K562 (cell line): ENCODE measurements around the gene SELPLG. TPM values are rescaled to one million over a fixed set of nuclear protein-coding genes. Genes with fewer than 3 reads are reported as not detected.
A peak's percentile ranks its signal among the peaks of the same experiment; 100 is the strongest.

Experiments
- CBFA2T3 ChIP-seq: fragments of 450-650 bp; IDR thresholded peaks from 2 replicates; pipeline ENCODE4 v1.6.1; 2017
- CEBPG ChIP-seq, 3 experiments: fragments of 200-800 bp in 1 of 3; sonication (Bioruptor generic) in 1 of 3; sonication (generic) in 1 of 3; formaldehyde crosslinking in 1 of 3; IDR thresholded peaks in 2 of 3; conservative IDR thresholded peaks in 1 of 3; 2 replicates each; pipeline versions ENCODE4 v1.6.1 to v1.8.0; 2016 to 2022; ENCODE audit warnings: missing compliant biosample characterization in 2 of 3, missing genetic modification characterization in 2 of 3, mild to moderate bottlenecking in 1 of 3, missing genetic modification reagents in 1 of 3
- EHMT2 ChIP-seq: fragments of 450-650 bp; IDR thresholded peaks from 2 replicates; pipeline ENCODE4 v1.6.1; 2018; ENCODE audit warnings: antibody characterized with exemption
- FOXM1 ChIP-seq, 2 experiments: fragments of 450-650 bp in 1 of 2; sonication (generic) in 1 of 2; formaldehyde crosslinking in 1 of 2; IDR thresholded peaks; 2 replicates each; pipeline versions ENCODE4 v1.6.1 to v1.9.0; 2017 to 2022; ENCODE audit warnings: low read depth in 2 of 2, mild to moderate bottlenecking in 2 of 2, missing genetic modification reagents in 1 of 2, moderate library complexity in 1 of 2
- FOXO4 ChIP-seq: fragments of 450-650 bp; formaldehyde crosslinking; IDR thresholded peaks from 2 replicates; pipeline ENCODE4 v1.4.0; 2020; ENCODE audit warnings: mild to moderate bottlenecking, moderate library complexity
- ID3 ChIP-seq, 2 experiments: fragments of 250-450 bp in 1 of 2; fragments of 450-650 bp in 1 of 2; sonication (Bioruptor Pico) in 1 of 2; IDR thresholded peaks; 2 replicates each; pipeline versions ENCODE4 v1.6.1 to v1.8.0; 2016 to 2021; ENCODE audit warnings: mild to moderate bottlenecking in 2 of 2, moderate library complexity in 2 of 2, missing compliant biosample characterization in 1 of 2, missing genetic modification characterization in 1 of 2
- NCOR1 ChIP-seq: fragments of 450-650 bp; IDR thresholded peaks from 2 replicates; pipeline ENCODE4 v1.6.1; 2016; ENCODE audit warnings: mild to moderate bottlenecking, moderate library complexity
- NFE2 ChIP-seq: IDR thresholded peaks from 2 replicates; pipeline ENCODE4 v1.6.1; 2014; ENCODE audit warnings: antibody characterized with exemption, low read depth
- PHF21A ChIP-seq: fragments of 450-650 bp; IDR thresholded peaks from 2 replicates; pipeline ENCODE4 v1.6.1; 2017; ENCODE audit warnings: low read depth, borderline replicate concordance
- PREB ChIP-seq: sonication (generic); formaldehyde crosslinking; IDR thresholded peaks from 2 replicates; pipeline ENCODE4 v1.8.1; 2023; ENCODE audit warnings: mild to moderate bottlenecking, missing genetic modification reagents
- RAD21 ChIP-seq, 2 experiments: fragments of 250-450 bp in 1 of 2; fragments of 450-650 bp in 1 of 2; sonication (Bioruptor Pico) in 1 of 2; formaldehyde crosslinking in 1 of 2; IDR thresholded peaks in 1 of 2; conservative IDR thresholded peaks in 1 of 2; 2 replicates each; pipeline versions ENCODE4 v1.4.0 to v1.8.0; 2020 to 2022; ENCODE audit warnings: mild to moderate bottlenecking in 2 of 2, moderate library complexity in 1 of 2
- RERE ChIP-seq: sonication (generic); formaldehyde crosslinking; IDR thresholded peaks from 2 replicates; pipeline ENCODE4 v1.8.0; 2023; ENCODE audit warnings: missing genetic modification reagents, mild to moderate bottlenecking, borderline replicate concordance
- ZC3H4 ChIP-seq: sonication (generic); formaldehyde crosslinking; IDR thresholded peaks from 2 replicates; pipeline ENCODE4 v1.9.0; 2021; ENCODE audit warnings: missing genetic modification reagents, borderline replicate concordance
- ZNF140 ChIP-seq: fragments of 250-450 bp; sonication (Bioruptor Pico); IDR thresholded peaks from 2 replicates; pipeline ENCODE4 v1.8.0; 2021; ENCODE audit warnings: moderate library complexity, mild to moderate bottlenecking, inconsistent platforms
- ZNF583 ChIP-seq: fragments of 250-450 bp; sonication (Bioruptor Pico); IDR thresholded peaks from 2 replicates; pipeline ENCODE4 v1.4.0; 2020
- polyA plus RNA-seq, 8 experiments: library from polyadenylated mRNA; depleted of rRNA in 4 of 8; stranded (reverse) in 5 of 8; unstranded in 3 of 8; fragments of >200 nt; fragmentation: Nextera tagmentation in 2 of 8; fragmentation: Illumina TruSeq in 1 of 8; extraction: Ambion mirVana in 2 of 8; extraction: Trizol in 1 of 8; gene quantifications; 2 replicates each; pipeline versions ENCODE4 v1.2.1 to v1.2.3, GENCODE V29; 2011 to 2014; ENCODE audit warnings: inconsistent platforms in 1 of 8, missing spikeins in 1 of 8
- total RNA-seq, 7 experiments: library from RNA; depleted of rRNA in 6 of 7; stranded (reverse); fragments of >200 nt in 6 of 7; fragmentation: Illumina TruSeq in 2 of 7; extraction: Trizol in 2 of 7; gene quantifications; 2 replicates each; pipeline versions ENCODE4 v1.2.1 to v1.2.3, GENCODE V29; 2011 to 2021; ENCODE audit warnings: low replicate concordance in 1 of 7

SELPLG gene
- total and polyA plus RNA-seq, 9 of the 15 experiments (the other 6 are each of a cell fraction or from before 2014, with no cell fraction given), result 0.22 to 10.2 (median 1.7) TPM

- TF ChIP-seq RERE (no peak), RAD21 (CRISPR knock-in tag; conservative IDR thresholded peaks at IDR 0.05 in 1 of 2, IDR thresholded peaks at IDR 0.05 in 1 of 2) (peak in 1 of 2 experiments; percentile 7; a peak in 1 of 4 replicates), PHF21A (peak; percentile 46; the same call in 1 of the 2 replicates), ZC3H4 (CRISPR knock-in tag) (peak; percentile 69; the same call in 1 of the 2 replicates), FOXO4 (CRISPR knock-in tag) (no peak), CEBPG (CRISPR knock-in tag; IDR thresholded peaks at IDR 0.05) (peak; percentile 9; the same call in 1 of the 2 replicates), CEBPG (tag; conservative IDR thresholded peaks at IDR 0.05 in 1 of 2, IDR thresholded peaks at IDR 0.05 in 1 of 2) (peak in 1 of 2 experiments; percentile 23; a peak in 2 of 4 replicates), NFE2 (0 out of 2 replicates have a peak, but pooled peaks have one; percentile 3), NCOR1 (peak; percentile 61), PREB (CRISPR knock-in tag) (no peak), EHMT2 (no peak), FOXM1 (IDR thresholded peaks at IDR 0.05; ENCODE audit: low read depth) (no peak), FOXM1 (CRISPR knock-in tag; IDR thresholded peaks at IDR 0.05; ENCODE audit: low read depth) (no peak), ID3 (CRISPR knock-in tag; IDR thresholded peaks at IDR 0.05) (no peak), ID3 (tag; IDR thresholded peaks at IDR 0.05) (peak; percentile 47; the same call in 1 of the 2 replicates), ZNF583 (peak; percentile 75; the same call in 1 of the 2 replicates), ZNF140 (no peak), CBFA2T3 (peak; percentile 52)
These were observed 3.7 kb downstream of the SELPLG start (continued) for GRCh38 chr12:108629824-108630476.
